Measurements from ENCODE around the gene UNC5C. TPM values are rescaled to one million over a fixed set of nuclear protein-coding genes. Genes with fewer than 3 reads are reported as not detected.
"Not testable (repeated sequence)": the region's sequence is repeated elsewhere in the genome, so short reads cannot be mapped to it uniquely, and the experiment has no call there.

The UNC5C gene
- total RNA-seq, 1 donor from 2014 or later: 15.5 TPM

DNA sequence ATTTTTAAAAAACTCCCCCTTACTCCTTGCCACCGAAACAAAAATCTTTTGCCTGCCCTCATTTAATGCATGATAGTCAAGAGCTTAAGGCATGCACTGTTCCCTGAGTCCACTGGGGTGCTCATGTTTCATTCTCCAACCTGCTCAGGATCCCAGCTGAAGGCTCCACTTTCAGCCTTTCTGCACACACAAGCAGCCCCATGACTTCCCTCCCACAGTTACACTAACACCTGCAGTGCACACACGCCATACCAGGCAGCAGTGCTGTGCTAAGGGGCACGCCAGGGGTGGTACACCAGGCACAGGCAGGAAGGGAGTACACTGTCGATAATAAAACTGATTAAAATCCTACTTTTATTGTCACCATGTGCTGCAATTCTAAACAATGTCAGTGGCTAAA lies 405.8 kb downstream of the UNC5C start:
- peaks cover 8% of the 10 kb centered on the region for H3K9me3 Mint-ChIP-seq (ENCODE audit: low read depth)
- no peak overlapping the region for H3K27ac Mint-ChIP-seq (ENCODE audit: unreplicated experiment)
- H3K4me1 Mint-ChIP-seq (ENCODE audit: low read depth): peaks cover 6% of the 10 kb centered on the region
- H3K27me3 Mint-ChIP-seq (ENCODE audit: low read depth): no peaks in the 10 kb centered on the region
- DNase-seq (ENCODE audit: low spot score): no peak
- TF ChIP-seq, protein P1, sequence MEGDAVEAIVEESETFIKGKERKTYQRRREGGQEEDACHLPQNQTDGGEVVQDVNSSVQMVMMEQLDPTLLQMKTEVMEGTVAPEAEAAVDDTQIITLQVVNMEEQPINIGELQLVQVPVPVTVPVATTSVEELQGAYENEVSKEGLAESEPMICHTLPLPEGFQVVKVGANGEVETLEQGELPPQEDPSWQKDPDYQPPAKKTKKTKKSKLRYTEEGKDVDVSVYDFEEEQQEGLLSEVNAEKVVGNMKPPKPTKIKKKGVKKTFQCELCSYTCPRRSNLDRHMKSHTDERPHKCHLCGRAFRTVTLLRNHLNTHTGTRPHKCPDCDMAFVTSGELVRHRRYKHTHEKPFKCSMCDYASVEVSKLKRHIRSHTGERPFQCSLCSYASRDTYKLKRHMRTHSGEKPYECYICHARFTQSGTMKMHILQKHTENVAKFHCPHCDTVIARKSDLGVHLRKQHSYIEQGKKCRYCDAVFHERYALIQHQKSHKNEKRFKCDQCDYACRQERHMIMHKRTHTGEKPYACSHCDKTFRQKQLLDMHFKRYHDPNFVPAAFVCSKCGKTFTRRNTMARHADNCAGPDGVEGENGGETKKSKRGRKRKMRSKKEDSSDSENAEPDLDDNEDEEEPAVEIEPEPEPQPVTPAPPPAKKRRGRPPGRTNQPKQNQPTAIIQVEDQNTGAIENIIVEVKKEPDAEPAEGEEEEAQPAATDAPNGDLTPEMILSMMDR (IDR thresholded peaks at IDR 0.05): no peak
- no peak overlapping the region for H3K4me3 Mint-ChIP-seq (ENCODE audit: unreplicated experiment)
- peaks cover 6% of the 10 kb centered on the region for H3K36me3 Mint-ChIP-seq (ENCODE audit: low read depth)

DNA sequence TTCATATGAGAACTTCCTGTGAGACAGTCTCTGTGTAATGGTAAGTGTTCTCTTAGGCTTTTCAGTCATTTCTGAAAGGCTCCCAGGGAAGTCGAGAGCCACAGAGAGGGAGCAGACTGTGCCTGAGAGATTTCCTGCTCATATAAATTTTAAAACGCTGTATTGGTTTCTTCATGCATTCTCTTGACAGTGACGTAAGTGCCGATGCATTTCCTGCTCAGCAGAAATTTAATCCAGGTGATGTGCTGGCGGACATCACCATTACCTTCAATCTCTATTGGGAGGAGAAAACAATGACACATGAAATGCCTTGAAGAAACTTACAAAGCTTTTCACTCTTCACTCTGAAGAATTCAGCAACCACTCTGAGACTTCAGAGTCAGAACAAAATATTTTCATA lies 407.4 kb downstream of the UNC5C start:
- H3K27me3 Mint-ChIP-seq (ENCODE audit: low read depth): no peaks in the 10 kb centered on the region
- no peak overlapping the region for H3K4me3 Mint-ChIP-seq (ENCODE audit: unreplicated experiment)
- no peak for DNase-seq (ENCODE audit: low spot score)
- H3K4me1 Mint-ChIP-seq (ENCODE audit: low read depth): peaks cover 8% of the 10 kb centered on the region
- H3K36me3 Mint-ChIP-seq (ENCODE audit: low read depth): peaks cover 8% of the 10 kb centered on the region
- no peak overlapping the region for H3K27ac Mint-ChIP-seq (ENCODE audit: unreplicated experiment)
- peaks cover 15% of the 10 kb centered on the region for H3K9me3 Mint-ChIP-seq (ENCODE audit: low read depth)
- TF ChIP-seq, protein P1 (IDR thresholded peaks at IDR 0.05): no peak

DNA sequence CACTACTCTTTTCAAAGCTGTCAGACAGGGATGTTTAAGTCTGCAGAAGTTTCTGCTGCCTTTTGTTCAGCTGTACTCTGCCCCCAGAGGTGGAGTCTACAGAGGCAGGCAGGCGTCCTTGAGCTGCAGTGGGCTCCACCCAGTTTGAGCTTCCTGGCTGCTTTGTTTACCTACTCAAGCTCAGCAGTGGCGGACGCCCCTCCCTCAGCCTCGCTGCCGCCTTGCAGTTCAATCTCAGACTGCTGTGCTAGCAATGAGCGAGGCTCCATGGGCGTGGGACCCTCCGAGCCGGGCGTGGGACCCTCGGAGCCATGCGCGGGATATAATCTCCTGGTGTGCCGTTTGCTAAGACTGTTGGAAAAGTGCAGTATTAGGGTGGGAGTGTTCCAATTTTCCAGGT lies 409.3 kb downstream of the UNC5C start:
- H3K27ac Mint-ChIP-seq (ENCODE audit: unreplicated experiment); H3K27me3 Mint-ChIP-seq (ENCODE audit: low read depth); H3K4me3 Mint-ChIP-seq (ENCODE audit: unreplicated experiment); H3K4me1 Mint-ChIP-seq (ENCODE audit: low read depth); DNase-seq (ENCODE audit: low spot score); H3K36me3 Mint-ChIP-seq (ENCODE audit: low read depth): not testable (repeated sequence)
- peaks cover 18% of the 10 kb centered on the region for H3K9me3 Mint-ChIP-seq (ENCODE audit: low read depth)

DNA sequence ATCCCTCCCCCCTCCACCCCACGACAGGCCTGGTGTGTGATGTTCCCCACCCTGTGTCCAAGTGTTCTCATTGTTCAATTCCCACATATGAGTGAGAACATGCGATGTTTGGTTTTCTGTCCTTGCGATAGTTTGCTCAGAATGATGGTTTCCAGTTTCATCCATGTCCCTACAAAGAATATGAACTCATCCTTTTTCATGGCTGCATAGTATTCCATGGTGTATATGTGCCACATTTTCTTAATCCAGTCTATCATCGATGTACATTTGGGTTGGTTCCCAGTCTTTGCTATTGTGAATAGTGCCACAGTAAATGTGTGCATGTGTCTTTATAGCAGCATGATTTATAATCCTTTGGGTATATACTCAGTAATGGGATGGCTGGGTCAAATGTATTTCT lies 414.8 kb downstream of the UNC5C start:
- H3K27me3 Mint-ChIP-seq (ENCODE audit: low read depth); H3K4me3 Mint-ChIP-seq (ENCODE audit: unreplicated experiment); DNase-seq (ENCODE audit: low spot score); H3K27ac Mint-ChIP-seq (ENCODE audit: unreplicated experiment); H3K36me3 Mint-ChIP-seq (ENCODE audit: low read depth): not testable (repeated sequence)
- Mint-ChIP-seq H3K4me1 (ENCODE audit: low read depth) (peaks cover 46% of the 10 kb centered on the region), H3K9me3 (ENCODE audit: low read depth) (peaks cover 16% of the 10 kb centered on the region)

DNA sequence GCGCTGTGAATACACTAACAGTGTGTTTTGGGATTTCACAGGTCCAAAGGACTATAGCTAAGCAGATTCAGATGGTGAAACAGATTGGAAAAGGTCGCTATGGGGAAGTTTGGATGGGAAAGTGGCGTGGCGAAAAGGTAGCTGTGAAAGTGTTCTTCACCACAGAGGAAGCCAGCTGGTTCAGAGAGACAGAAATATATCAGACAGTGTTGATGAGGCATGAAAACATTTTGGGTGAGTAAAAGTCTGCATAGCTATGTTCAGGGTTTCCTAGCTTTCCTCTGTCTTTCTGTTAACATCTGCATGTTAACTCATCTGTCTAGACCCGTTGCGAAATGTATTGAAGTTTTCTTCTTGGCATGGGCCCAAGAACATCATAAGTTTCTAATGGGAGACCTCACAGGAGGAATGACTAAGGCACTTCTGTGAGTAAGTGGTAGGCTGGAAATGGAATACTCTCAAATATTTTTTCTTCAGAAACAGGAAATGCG lies 418.9 kb downstream of the UNC5C start:
- Mint-ChIP-seq H3K9me3 (ENCODE audit: low read depth) (peaks cover 2% of the 10 kb centered on the region), H3K4me3 (ENCODE audit: unreplicated experiment) (peak overlapping the region; percentile 52), H3K27ac (ENCODE audit: unreplicated experiment) (peak overlapping the region; percentile 97), H3K4me1 (ENCODE audit: low read depth) (peaks cover 49% of the 10 kb centered on the region), H3K36me3 (ENCODE audit: low read depth) (peaks cover 5% of the 10 kb centered on the region), H3K27me3 (ENCODE audit: low read depth) (no peaks in the 10 kb centered on the region)
- TF ChIP-seq, protein P1 (IDR thresholded peaks at IDR 0.05): no peak
- no peak for DNase-seq (ENCODE audit: low spot score)

DNA sequence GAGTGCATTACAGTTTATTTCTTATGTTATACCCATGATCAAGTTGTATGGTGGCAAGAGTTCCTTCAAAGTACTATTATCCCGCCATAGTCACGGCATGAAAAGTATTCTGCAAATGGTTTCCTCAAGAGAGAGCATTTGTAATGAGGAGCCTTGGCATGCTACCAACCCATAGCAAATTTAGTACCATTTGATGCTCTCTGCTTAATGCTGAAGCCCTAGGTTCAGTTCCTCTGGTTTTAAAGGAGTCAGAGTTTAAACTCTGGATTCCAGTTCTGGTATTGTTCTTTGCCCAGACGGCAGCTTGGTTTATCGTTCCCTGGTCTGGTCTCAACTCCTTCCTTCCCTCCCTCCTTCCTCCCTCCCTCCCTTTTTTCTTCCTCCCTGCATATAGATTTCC lies 419.7 kb downstream of the UNC5C start:
- peak overlapping the region; percentile 40 for H3K4me3 Mint-ChIP-seq (ENCODE audit: unreplicated experiment)
- peaks cover 51% of the 10 kb centered on the region for H3K4me1 Mint-ChIP-seq (ENCODE audit: low read depth)
- no peak for DNase-seq (ENCODE audit: low spot score)
- H3K27ac Mint-ChIP-seq (ENCODE audit: unreplicated experiment): peak overlapping the region; percentile 91
- H3K27me3 Mint-ChIP-seq (ENCODE audit: low read depth): no peaks in the 10 kb centered on the region
- TF ChIP-seq, protein P1 (IDR thresholded peaks at IDR 0.05): no peak
- peaks cover 3% of the 10 kb centered on the region for H3K36me3 Mint-ChIP-seq (ENCODE audit: low read depth)
- no peaks in the 10 kb centered on the region for H3K9me3 Mint-ChIP-seq (ENCODE audit: low read depth)
